ENCODE data around the gene PLOD1. TPM values are rescaled to one million over a fixed set of nuclear protein-coding genes. Genes with fewer than 3 reads are reported as not detected.

The PLOD1 gene
- total and polyA plus RNA-seq, 8 donors: 20.0 to 55.2 (median 35.1) TPM

GRCh38 chr1:12010746-12011570 is 76.4 kb downstream of the PLOD1 start:
- DNase-seq: peak in 1 of 6 donors; percentile 12
- no peak for ATAC-seq

GRCh38 chr1:12011998-12012397 is 77.5 kb downstream of the PLOD1 start:
- TF ChIP-seq CTCF (IDR thresholded peaks at IDR 0.05): no peak
- FAIRE-seq (no peak), DNase-seq (no peak), ATAC-seq (no peak)
- 83 to 89% methylated on average over 4 of the region's 4 CpGs for WGBS, 2 donors
- intact Hi-C loops (cut with DNase I): no loop called here
- Histone ChIP-seq H3K36me3 (peaks cover 2 to 30% (median 19%) of the 10 kb centered on the region in 3 donors), H3K27ac (no peak overlapping the region), H3K4me3 (no peak overlapping the region), H3K9me3 (no peaks in the 10 kb centered on the region), H3K27me3 (no peaks in the 10 kb centered on the region), H3K4me1 (no peaks in the 10 kb centered on the region)

More at GRCh38 chr1:12010746-12011570, 76.4 kb downstream of the PLOD1 start:
- H3K27me3 ChIP-seq: no peaks in the 10 kb centered on the region
- H3K4me1 ChIP-seq: no peaks in the 10 kb centered on the region
- H3K9me3 ChIP-seq: no peaks in the 10 kb centered on the region
- no peak for FAIRE-seq
- no peak for TF ChIP-seq CTCF (IDR thresholded peaks at IDR 0.05)
- H3K27ac ChIP-seq: no peak overlapping the region
- intact Hi-C loops (cut with DNase I): no loop called here
- WGBS, 2 donors: 89 to 92% methylated on average over 16 of the region's 16 CpGs
- H3K36me3 ChIP-seq: peaks cover 3 to 40% (median 28%) of the 10 kb centered on the region in 3 donors
- no peak overlapping the region for H3K4me3 ChIP-seq

GRCh38 chr1:12012560-12013316 is 78.2 kb downstream of the PLOD1 start:
- ATAC-seq (no peak), DNase-seq (no peak), FAIRE-seq (no peak)
- H3K36me3 ChIP-seq: peaks cover 0 to 25% (median 13%) of the 10 kb centered on the region in 3 donors
- WGBS, 2 donors: 84 to 88% methylated on average over 8 of the region's 8 CpGs
- no peak overlapping the region for H3K27ac ChIP-seq
- no peaks in the 10 kb centered on the region for H3K9me3 ChIP-seq
- no peaks in the 10 kb centered on the region for H3K27me3 ChIP-seq
- intact Hi-C loops (cut with DNase I): no loop called here
- no peak overlapping the region for H3K4me3 ChIP-seq
- no peaks in the 10 kb centered on the region for H3K4me1 ChIP-seq
- TF ChIP-seq CTCF (IDR thresholded peaks at IDR 0.05): no peak

GRCh38 chr1:12014141-12014991 is 79.8 kb downstream of the PLOD1 start:
- Histone ChIP-seq H3K4me1 (no peaks in the 10 kb centered on the region), H3K9me3 (no peaks in the 10 kb centered on the region), H3K4me3 (no peak overlapping the region), H3K27me3 (no peaks in the 10 kb centered on the region), H3K36me3 (peaks cover 0 to 25% (median 13%) of the 10 kb centered on the region in 3 donors), H3K27ac (no peak overlapping the region)
- ATAC-seq (no peak), FAIRE-seq (no peak), DNase-seq (no peak)
- intact Hi-C loops (cut with DNase I): no loop called here
- 78 to 82% methylated on average over 16 of the region's 16 CpGs for WGBS, 2 donors
- TF ChIP-seq CTCF (IDR thresholded peaks at IDR 0.05): no peak
